ENCODE results near the gene SEC23B. TPM values are rescaled to one million over a fixed set of nuclear protein-coding genes. Genes with fewer than 3 reads are reported as not detected.

SEC23B gene
- total and polyA plus RNA-seq, 2 donors (not counting 3 experiments of a cell fraction or from before 2014, with no cell fraction given) = 38.0 to 44.0 TPM

DNA sequence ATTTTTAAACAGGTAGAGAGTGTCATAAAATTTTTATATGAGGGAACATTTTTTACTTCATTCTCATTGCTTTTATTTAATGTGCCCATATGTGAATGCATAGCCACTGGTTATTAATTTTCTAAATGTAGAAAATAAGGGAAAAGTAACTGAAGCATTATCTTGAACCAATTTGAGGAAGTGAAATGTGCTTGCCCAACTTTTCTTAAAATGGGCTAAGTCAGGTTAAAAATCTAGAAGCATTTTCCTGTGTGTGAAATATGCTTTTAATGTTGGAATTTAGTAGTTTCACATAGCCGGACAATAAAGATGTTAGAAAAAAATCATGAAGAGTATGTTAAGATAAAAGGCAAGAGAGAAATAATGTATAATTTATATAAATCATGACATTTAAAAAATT is 3.8 kb downstream of the SEC23B start:
- dilution Hi-C loops (cut with MboI; ENCODE audit: extremely low pct_ligation_motif_present, low sequenced_read_pairs) = no loop called here
- H3K27me3 ChIP-seq (ENCODE audit: control insufficient read depth in 2 of 2, insufficient read depth in 2 of 2, low read length in 2 of 2) = no peaks in the 10 kb centered on the region
- no peak for DNase-seq (ENCODE audit: low read depth, low spot score)
- BruUV-seq (replicated peaks) = no TSS peak
- no peaks in the 10 kb centered on the region for H3K9me3 ChIP-seq (replicated peaks; ENCODE audit: control insufficient read depth, insufficient read depth, low read length)
- H3K36me3 ChIP-seq (ENCODE audit: control insufficient read depth in 2 of 2, extremely low read depth in 1 of 2, insufficient read depth in 2 of 2, low read length in 2 of 2) = peaks cover 8 to 13% of the 10 kb centered on the region in 2 experiments
- H3K9me1 ChIP-seq (replicated peaks; ENCODE audit: control insufficient read depth, extremely low read depth, insufficient read depth, low read length) = no peaks in the 10 kb centered on the region
- CTCF ChIA-PET = no interaction called here
- H3K4me3 ChIP-seq (replicated peaks in 1 of 3; ENCODE audit: insufficient read depth in 1 of 3, low read depth in 1 of 3, low read length in 3 of 3) = no peak overlapping the region
- intact Hi-C loops (cut with micrococcal nuclease) = no loop called here
- H3K27ac ChIP-seq (ENCODE audit: insufficient read depth, low read depth, low read length) = no peak overlapping the region
- H3K79me2 ChIP-seq (ENCODE audit: control insufficient read depth, insufficient read depth, low read length) = peaks cover 19% of the 10 kb centered on the region
- H4K20me1 ChIP-seq (replicated peaks; ENCODE audit: control insufficient read depth, extremely low read depth, insufficient read depth, low read length) = no peaks in the 10 kb centered on the region
- no peak overlapping the region for H2AFZ ChIP-seq (ENCODE audit: low read depth, low read length)
- H3K4me1 ChIP-seq (ENCODE audit: control insufficient read depth, extremely low read depth, insufficient read depth, low read length) = peaks cover 9% of the 10 kb centered on the region
- no peak for FAIRE-seq
- no peak overlapping the region for H3K4me2 ChIP-seq (ENCODE audit: insufficient read depth, low read length)
- no peak for TF ChIP-seq GATA2 (IDR thresholded peaks at IDR 0.05; ENCODE audit: insufficient read depth, insufficient read length, low read depth, low read length)
- TF ChIP-seq MYC (IDR thresholded peaks at IDR 0.05; ENCODE audit: low read depth, low read length) = no peak
- TF ChIP-seq FOS (IDR thresholded peaks at IDR 0.05; ENCODE audit: borderline replicate concordance, insufficient read depth, low read length) = no peak
- no peak for TF ChIP-seq MAX (IDR thresholded peaks at IDR 0.05; ENCODE audit: insufficient read depth, insufficient read length)
- TF ChIP-seq POLR2A (IDR thresholded peaks at IDR 0.05; ENCODE audit: low read depth, low read length) = no peak
- TF ChIP-seq JUN (IDR thresholded peaks at IDR 0.05; ENCODE audit: borderline replicate concordance, insufficient read depth, insufficient read length, low read depth) = no peak
- no peak for TF ChIP-seq POLR2AphosphoS5 (IDR thresholded peaks at IDR 0.05; ENCODE audit: insufficient read depth, low read depth, low read length)
- TF ChIP-seq, protein P1, sequence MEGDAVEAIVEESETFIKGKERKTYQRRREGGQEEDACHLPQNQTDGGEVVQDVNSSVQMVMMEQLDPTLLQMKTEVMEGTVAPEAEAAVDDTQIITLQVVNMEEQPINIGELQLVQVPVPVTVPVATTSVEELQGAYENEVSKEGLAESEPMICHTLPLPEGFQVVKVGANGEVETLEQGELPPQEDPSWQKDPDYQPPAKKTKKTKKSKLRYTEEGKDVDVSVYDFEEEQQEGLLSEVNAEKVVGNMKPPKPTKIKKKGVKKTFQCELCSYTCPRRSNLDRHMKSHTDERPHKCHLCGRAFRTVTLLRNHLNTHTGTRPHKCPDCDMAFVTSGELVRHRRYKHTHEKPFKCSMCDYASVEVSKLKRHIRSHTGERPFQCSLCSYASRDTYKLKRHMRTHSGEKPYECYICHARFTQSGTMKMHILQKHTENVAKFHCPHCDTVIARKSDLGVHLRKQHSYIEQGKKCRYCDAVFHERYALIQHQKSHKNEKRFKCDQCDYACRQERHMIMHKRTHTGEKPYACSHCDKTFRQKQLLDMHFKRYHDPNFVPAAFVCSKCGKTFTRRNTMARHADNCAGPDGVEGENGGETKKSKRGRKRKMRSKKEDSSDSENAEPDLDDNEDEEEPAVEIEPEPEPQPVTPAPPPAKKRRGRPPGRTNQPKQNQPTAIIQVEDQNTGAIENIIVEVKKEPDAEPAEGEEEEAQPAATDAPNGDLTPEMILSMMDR (IDR thresholded peaks at IDR 0.05; ENCODE audit: extremely low read depth in 1 of 2, insufficient read depth in 1 of 2, low read depth in 1 of 2, low read length in 2 of 2) = no peak
- no peak for TF ChIP-seq EZH2 (IDR thresholded peaks at IDR 0.05; ENCODE audit: borderline replicate concordance, low read depth, low read length, severe bottlenecking)
- POLR2A ChIA-PET = no interaction called here
- H3K9ac ChIP-seq (replicated peaks; ENCODE audit: extremely low read depth, insufficient read depth, low read length) = no peak overlapping the region

Measured in endothelial cell of umbilical vein (primary cell).